ENCODE data around the gene IQUB. TPM values are rescaled to one million over a fixed set of nuclear protein-coding genes. Genes with fewer than 3 reads are reported as not detected.

Gene IQUB
- total and polyA plus RNA-seq, 2 donors (not counting 1 experiment from before 2014, with no cell fraction given): 0.09 to 0.83 TPM

- no peak overlapping the region for H3K4me3 ChIP-seq (replicated peaks in 1 of 4; ENCODE audit: control extremely low read depth in 1 of 4, insufficient read depth in 1 of 4, low read depth in 3 of 4, low read length in 4 of 4)
Observed at GRCh38 chr7:123538189-123538714, 3.9 kb upstream of the IQUB start.

GRCh38 chr7:123537026-123537642, 2.7 kb upstream of the IQUB start:
- Histone ChIP-seq H3K4me1 (ENCODE audit: control insufficient read depth, extremely low read depth, insufficient read depth, low read length) (peaks cover 4% of the 10 kb centered on the region), H3K9me3 (ENCODE audit: control insufficient read depth, insufficient read depth, low read depth, low read length) (no peaks in the 10 kb centered on the region), H3K27ac (ENCODE audit: insufficient read depth, low read length) (no peak overlapping the region), H3K4me2 (ENCODE audit: extremely low read depth, insufficient read depth, low read length) (no peak overlapping the region), H3K79me2 (ENCODE audit: control insufficient read depth, insufficient read depth, low read length) (no peaks in the 10 kb centered on the region), H2AFZ (ENCODE audit: low read length) (no peak overlapping the region), H3K4me3 (replicated peaks in 1 of 4; ENCODE audit: control extremely low read depth in 1 of 4, insufficient read depth in 1 of 4, low read depth in 3 of 4, low read length in 4 of 4) (no peak overlapping the region), H3K9ac (ENCODE audit: insufficient read depth, low read length) (no peak overlapping the region), H4K20me1 (ENCODE audit: control insufficient read depth, extremely low read depth, insufficient read depth, low read length) (no peaks in the 10 kb centered on the region), H3K27me3 (ENCODE audit: control insufficient read depth, insufficient read depth, low read length) (no peaks in the 10 kb centered on the region), H3K36me3 (ENCODE audit: control insufficient read depth, insufficient read depth, low read length) (no peaks in the 10 kb centered on the region)
- DNase-seq (ENCODE audit: low read depth in 2 of 2): peak in 1 of 2 donors; percentile 52
- TF ChIP-seq CTCF (conservative IDR thresholded peaks at IDR 0.05 in 1 of 2, IDR thresholded peaks at IDR 0.05 in 1 of 2; ENCODE audit: low read depth in 1 of 2, low read length in 2 of 2) (peak in 1 of 2 donors; percentile 32), EZH2 (IDR thresholded peaks at IDR 0.05; ENCODE audit: low read length, missing control alignments) (no peak)

More at GRCh38 chr7:123538189-123538714, 3.9 kb upstream of the IQUB start:
- DNase-seq (ENCODE audit: low read depth in 2 of 2): peak; percentile 72 to 91
- Histone ChIP-seq H3K4me2 (ENCODE audit: extremely low read depth, insufficient read depth, low read length) (peak overlapping the region; percentile 1), H3K27ac (ENCODE audit: insufficient read depth, low read length) (no peak overlapping the region), H3K79me2 (ENCODE audit: control insufficient read depth, insufficient read depth, low read length) (no peaks in the 10 kb centered on the region), H3K4me1 (ENCODE audit: control insufficient read depth, extremely low read depth, insufficient read depth, low read length) (peaks cover 4% of the 10 kb centered on the region), H3K36me3 (ENCODE audit: control insufficient read depth, insufficient read depth, low read length) (no peaks in the 10 kb centered on the region), H2AFZ (ENCODE audit: low read length) (no peak overlapping the region), H3K9me3 (ENCODE audit: control insufficient read depth, insufficient read depth, low read depth, low read length) (no peaks in the 10 kb centered on the region), H3K27me3 (ENCODE audit: control insufficient read depth, insufficient read depth, low read length) (no peaks in the 10 kb centered on the region), H4K20me1 (ENCODE audit: control insufficient read depth, extremely low read depth, insufficient read depth, low read length) (no peaks in the 10 kb centered on the region), H3K9ac (ENCODE audit: insufficient read depth, low read length) (no peak overlapping the region)
- TF ChIP-seq CTCF (conservative IDR thresholded peaks at IDR 0.05 in 1 of 2, IDR thresholded peaks at IDR 0.05 in 1 of 2; ENCODE audit: low read depth in 1 of 2, low read length in 2 of 2) (no peak), EZH2 (IDR thresholded peaks at IDR 0.05; ENCODE audit: low read length, missing control alignments) (no peak)

DNA sequence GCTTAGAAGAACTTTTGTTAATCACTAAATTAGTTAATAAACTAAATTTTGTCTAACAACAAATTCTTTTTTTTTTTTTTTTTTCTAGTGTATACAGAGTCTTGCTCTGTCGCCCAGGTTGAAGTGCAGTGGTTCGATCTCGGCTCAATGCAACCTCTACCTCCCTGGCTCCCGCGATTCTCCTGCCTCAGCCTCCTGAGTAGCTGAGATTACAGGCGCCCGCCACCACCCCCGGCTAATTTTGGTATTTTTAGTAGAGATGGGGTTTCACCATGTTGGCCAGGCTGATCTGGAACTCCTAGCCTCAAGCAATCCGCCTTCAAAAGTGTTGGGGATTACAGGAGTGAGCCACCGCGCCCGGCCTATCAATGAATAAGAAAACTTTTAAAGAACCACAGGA, 1.1 kb upstream of the IQUB start:
- H3K36me3 ChIP-seq (ENCODE audit: control insufficient read depth, insufficient read depth, low read length): no peaks in the 10 kb centered on the region
- peaks cover 4% of the 10 kb centered on the region for H3K4me1 ChIP-seq (ENCODE audit: control insufficient read depth, extremely low read depth, insufficient read depth, low read length)
- H3K4me3 ChIP-seq (replicated peaks in 1 of 4; ENCODE audit: control extremely low read depth in 1 of 4, insufficient read depth in 1 of 4, low read depth in 3 of 4, low read length in 4 of 4): peak overlapping the region in 2 of 4 experiments; percentile 70 to 72
- no peak overlapping the region for H3K27ac ChIP-seq (ENCODE audit: insufficient read depth, low read length)
- H3K79me2 ChIP-seq (ENCODE audit: control insufficient read depth, insufficient read depth, low read length): no peaks in the 10 kb centered on the region
- no peaks in the 10 kb centered on the region for H4K20me1 ChIP-seq (ENCODE audit: control insufficient read depth, extremely low read depth, insufficient read depth, low read length)
- H3K9me3 ChIP-seq (ENCODE audit: control insufficient read depth, insufficient read depth, low read depth, low read length): no peaks in the 10 kb centered on the region
- no peak overlapping the region for H2AFZ ChIP-seq (ENCODE audit: low read length)
- H3K4me2 ChIP-seq (ENCODE audit: extremely low read depth, insufficient read depth, low read length): peak overlapping the region; percentile 66
- DNase-seq (ENCODE audit: low read depth in 2 of 2): no peak
- H3K9ac ChIP-seq (ENCODE audit: insufficient read depth, low read length): no peak overlapping the region
- TF ChIP-seq CTCF (conservative IDR thresholded peaks at IDR 0.05 in 1 of 2, IDR thresholded peaks at IDR 0.05 in 1 of 2; ENCODE audit: low read depth in 1 of 2, low read length in 2 of 2): no peak
- no peak for TF ChIP-seq EZH2 (IDR thresholded peaks at IDR 0.05; ENCODE audit: low read length, missing control alignments)
- H3K27me3 ChIP-seq (ENCODE audit: control insufficient read depth, insufficient read depth, low read length): no peaks in the 10 kb centered on the region
